ENCODE data around the gene SERPINA5.

GRCh38 chr14:94615823-94616570 lies 34.8 kb downstream of the SERPINA5 start:
- TF ChIP-seq SUZ12 (IDR thresholded peaks at IDR 0.05; ENCODE audit: extremely low read depth, insufficient read depth, insufficient read length): no peak
- no peak for TF ChIP-seq ZNF274 (IDR thresholded peaks at IDR 0.05; ENCODE audit: low read depth, low read length)
- TF ChIP-seq YY1 (IDR thresholded peaks at IDR 0.05; ENCODE audit: insufficient read depth, insufficient read length): no peak
